ENCODE results near the gene TAF1C.
"Not testable (repeated sequence)": the region's sequence is repeated elsewhere in the genome, so short reads cannot be mapped to it uniquely, and the experiment has no call there.

Gene TAF1C

GRCh38 chr16:84212154-84212553, 25.3 kb upstream of the TAF1C start:
- DNase-seq (ENCODE audit: low spot score): no peak

DNA sequence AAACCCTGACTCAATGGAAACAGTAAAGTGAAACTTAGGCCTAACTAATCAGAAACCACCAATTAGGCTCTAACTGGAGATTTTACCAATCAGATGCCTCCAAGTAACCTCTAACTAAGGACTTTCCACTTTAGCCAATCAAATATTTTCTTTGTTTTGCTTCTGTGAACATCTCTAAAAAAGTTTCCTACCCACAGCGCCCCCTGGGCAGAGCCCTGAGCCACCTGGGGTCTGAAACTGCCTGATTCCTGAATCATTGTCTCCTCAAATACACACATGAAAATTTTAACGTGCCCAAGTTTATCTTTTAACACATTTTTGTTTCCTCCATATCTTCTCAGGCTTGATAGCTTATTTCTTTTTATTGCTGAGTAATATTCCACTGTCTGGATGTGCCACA, 23.1 kb upstream of the TAF1C start:
- DNase-seq (ENCODE audit: low spot score): no peak

DNA sequence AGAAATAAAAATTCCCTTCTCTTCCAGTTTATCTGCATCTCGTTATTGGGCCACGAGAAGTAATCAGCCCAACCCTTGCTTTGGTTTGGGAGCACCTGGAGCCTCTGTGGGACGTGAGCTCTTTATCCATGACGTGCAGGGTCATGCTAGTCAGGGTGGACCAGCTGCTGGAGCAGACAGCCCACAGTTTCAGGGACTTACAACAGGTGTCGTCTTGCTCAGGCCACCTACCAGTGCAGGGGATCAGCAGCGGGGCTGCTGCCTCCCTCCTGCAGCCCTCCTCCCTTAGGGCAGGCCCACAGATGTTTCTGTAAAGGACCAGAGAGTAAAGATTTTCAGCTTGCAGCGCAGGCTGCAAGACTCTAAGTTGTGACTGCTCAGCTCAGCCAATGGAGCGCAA, 21.0 kb upstream of the TAF1C start:
- DNase-seq (ENCODE audit: low spot score): no peak

GRCh38 chr16:84207251-84207650, 20.4 kb upstream of the TAF1C start:
- peak; percentile 55 for DNase-seq (ENCODE audit: low spot score)

DNA sequence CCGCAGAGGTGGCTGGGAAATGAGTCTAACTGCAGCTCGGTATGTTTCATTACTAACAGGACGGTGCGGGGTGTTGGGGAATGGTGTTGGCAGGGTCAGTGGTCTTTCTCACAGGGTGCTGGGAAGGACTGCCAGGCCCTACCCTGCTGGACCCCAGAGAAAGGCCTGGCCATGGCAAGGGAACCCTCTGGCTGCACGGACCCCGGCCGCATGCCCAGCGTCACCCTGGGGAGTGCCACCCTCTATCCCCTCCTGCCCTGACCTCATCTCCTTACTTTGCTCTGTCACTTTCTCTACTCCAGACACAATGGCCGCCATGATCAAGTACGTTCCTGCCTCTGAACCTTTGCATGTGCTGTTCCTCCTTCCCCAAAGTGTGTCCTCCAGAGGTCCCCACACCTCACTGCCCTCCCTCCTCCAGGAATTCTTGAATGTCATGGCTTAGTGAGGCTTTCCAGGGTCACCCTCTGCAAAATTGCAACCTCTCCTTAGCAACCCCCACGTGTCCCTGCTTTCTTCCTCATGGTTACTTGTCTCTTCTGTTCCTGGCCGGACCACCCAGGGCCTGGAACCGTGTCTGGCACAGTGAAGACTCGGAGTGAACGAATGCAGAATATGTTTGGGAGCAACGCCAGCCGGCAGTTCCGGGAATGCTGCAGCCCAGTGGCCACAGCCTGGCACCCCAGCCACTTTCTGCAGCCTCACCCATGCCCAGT, 19.3 kb upstream of the TAF1C start:
- DNase-seq (ENCODE audit: low spot score): no peak

GRCh38 chr16:84205123-84205522, 18.3 kb upstream of the TAF1C start:
- not testable (repeated sequence) for DNase-seq (ENCODE audit: low spot score)

GRCh38 chr16:84204551-84204950, 17.7 kb upstream of the TAF1C start:
- not testable (repeated sequence) for DNase-seq (ENCODE audit: low spot score)

GRCh38 chr16:84199861-84200260, 13.0 kb upstream of the TAF1C start:
- no peak for DNase-seq (ENCODE audit: low spot score)

GRCh38 chr16:84199097-84199496, 12.2 kb upstream of the TAF1C start:
- DNase-seq (ENCODE audit: low spot score): no peak

DNA sequence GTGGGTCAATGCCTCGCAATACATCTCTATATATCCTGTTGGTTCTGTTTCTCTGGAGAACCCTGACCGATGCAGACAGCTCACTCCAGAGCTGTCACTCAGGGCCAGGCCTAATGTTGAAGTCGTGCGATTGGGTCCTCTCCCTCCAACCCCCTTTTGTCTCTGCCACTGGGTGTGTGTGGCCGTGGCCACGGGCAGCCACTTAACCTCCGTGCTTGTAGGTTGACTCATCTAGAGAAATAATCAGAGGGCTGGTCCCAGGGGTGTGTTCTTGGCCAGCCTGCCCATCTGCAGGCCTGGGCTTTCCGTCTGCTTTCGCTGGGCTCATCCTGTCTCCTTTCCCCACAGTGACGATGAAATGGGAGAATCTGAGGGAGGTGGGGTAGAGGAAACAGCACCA, 11.5 kb upstream of the TAF1C start:
- no peak for DNase-seq (ENCODE audit: low spot score)

GRCh38 chr16:84197466-84198128, 10.7 kb upstream of the TAF1C start:
- no peak for DNase-seq (ENCODE audit: low spot score)

- DNase-seq (ENCODE audit: low spot score): no peak
Observed at GRCh38 chr16:84196727-84197394, 10.0 kb upstream of the TAF1C start.

DNA sequence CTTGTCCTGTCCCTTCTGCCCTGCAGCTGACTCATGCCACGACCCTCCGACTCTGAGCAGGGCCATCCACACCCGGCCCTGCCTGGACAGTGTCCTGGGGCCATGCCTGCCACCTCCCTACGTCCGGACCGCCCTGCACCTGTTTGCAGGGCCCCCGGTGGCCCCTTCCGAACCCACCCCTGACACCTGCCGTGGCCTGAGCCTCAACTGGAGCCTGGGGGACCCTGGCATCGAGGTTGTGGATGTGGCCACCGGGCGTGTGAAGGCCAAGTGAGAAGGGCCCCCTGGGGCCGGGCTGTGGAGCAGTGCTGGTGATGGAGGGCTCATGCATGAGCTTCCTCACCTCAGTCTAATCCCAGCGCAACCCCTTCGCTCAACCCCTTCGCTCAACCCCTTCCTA, 9.2 kb upstream of the TAF1C start:
- DNase-seq (ENCODE audit: low spot score): no peak

DNA sequence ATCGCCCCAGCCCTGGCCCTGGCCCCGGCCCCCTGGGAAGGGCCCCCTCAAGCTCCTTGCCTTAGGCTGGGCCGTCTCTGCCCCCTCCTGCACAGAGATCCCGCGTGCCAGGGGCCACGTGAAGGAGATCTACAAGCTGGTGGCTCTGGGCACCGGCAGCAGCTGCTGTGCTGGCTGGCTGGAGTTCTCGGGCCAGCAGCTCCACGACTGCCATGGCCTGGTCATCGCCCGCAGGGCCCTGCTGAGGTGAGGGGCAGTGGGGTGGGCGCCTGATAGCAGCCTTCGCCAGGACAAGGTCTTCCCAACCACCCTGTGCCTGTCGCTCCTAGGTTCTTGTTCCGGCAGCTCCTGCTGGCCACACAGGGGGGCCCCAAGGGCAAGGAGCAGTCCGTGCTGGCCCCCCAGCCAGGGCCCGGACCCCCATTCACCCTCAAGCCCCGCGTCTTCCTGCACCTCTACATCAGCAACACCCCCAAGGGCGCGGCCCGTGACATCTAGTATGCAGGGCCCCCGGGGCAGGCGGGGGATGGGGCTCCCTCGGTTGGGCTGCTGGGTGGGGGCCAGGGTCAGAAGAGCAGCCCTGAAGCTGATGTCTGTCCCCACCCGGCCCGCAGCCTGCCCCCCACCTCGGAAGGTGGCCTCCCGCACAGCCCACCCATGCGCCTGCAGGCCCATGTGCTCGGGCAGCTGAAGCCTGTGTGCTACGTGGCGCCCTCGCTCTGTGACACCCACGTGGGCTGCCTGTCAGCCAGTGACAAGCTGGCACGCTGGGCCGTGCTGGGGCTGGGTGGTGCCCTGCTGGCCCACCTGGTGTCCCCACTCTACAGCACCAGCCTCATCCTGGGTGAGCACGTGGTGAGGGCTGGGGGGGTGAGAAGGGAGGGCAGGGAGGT, 8.6 kb upstream of the TAF1C start:
- no peak for DNase-seq (ENCODE audit: low spot score)

DNA sequence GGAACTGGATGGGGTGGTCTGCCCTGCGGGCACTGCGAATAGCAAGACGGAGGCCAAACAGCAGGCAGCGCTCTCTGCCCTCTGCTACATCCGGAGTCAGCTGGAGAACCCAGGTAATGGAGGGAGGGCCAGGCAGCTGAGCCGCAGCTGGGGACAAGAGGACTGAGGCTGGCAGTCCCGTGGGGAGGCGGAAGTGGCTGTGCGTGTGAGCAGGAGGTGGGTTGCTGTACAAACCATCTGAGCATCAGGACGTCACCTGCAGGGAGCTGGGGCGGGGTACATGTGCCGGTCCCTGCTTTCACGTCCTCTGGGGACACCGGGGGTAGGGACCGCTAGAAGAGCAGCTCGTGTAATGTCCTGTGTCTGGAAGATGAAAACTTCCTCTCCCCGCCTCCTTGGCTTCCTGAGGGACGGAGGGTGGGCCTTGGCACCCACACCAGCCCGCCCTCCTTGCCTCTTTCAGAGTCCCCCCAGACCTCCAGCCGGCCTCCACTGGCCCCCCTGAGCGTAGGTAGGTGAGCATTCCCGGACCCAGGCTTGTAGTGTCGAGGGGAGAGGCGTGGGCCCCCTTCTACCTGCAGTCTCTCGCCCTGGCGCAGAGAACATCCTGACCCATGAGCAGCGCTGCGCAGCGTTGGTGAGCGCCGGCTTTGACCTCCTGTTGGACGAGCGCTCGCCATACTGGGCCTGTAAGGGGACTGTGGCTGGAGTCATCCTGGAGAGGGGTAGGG, 7.8 kb upstream of the TAF1C start:
- no peak for DNase-seq (ENCODE audit: low spot score)

DNA sequence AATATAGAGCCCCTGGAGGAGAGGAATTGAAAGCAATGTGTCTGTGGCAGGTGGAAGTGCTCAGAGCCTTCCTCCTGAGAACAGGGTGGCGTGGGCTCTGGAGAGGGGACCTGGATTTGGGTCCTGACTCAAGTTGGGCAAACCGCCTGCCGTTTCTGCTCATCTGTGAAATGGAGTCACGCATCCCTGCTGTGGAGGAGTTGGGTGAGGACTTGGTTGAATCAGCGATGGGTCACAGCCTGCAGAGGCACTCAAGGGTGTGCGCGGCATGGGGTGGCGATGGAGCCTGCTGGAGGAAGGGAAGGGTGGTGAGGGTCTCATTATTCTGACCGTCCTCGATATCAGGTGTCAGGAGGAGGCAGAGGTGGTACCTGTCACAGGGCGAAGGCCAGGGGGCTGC, 7.2 kb upstream of the TAF1C start:
- no peak for DNase-seq (ENCODE audit: low spot score)

DNA sequence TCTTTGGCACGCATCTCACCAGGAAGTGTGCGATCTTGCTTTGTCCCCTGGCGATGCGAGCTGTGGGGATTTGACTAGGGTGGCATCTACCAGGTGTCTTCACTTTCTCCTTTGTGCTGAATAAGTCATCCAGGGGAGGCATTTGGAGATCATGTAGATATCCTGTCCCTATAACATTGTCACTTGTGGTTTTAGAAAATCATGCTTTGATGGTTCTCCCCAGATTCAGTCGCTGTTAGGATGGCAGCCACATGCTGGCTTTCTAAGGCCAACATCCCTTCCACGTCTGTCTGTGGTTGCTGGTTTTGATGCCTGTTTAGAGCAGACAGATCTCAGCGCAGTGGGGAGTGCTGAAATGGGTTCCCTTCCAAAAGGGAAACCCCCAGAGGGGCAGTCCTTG, 6.6 kb upstream of the TAF1C start:
- DNase-seq (ENCODE audit: low spot score): no peak

DNA sequence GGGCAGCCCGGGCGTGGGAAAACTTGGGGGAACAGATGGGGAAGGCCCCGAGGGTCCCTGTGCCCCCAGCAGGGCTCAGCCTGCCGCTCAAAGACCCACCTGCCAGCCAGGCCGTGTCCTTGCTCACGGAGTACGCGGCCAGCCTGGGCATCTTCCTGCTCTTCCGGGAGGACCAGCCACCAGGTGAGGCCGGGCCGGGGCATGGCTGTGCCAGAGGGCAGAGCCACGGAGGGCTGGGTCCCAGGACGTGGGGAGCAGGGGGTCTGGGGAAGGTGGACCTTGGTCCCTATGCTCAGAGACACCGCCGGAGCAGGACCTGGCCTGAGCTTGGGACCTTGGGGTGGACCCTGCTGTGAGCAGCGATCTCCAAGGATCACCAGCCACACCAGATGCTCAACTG, 4.6 kb upstream of the TAF1C start:
- DNase-seq (ENCODE audit: low spot score): no peak

- no peak for DNase-seq (ENCODE audit: low spot score)
Observed at GRCh38 chr16:84190731-84191388, 4.0 kb upstream of the TAF1C start, which contains the start of gene ADAD2. TSS of gene ADAD2 (plus strand) at chr16:84191157. CDS start at chr16:84191231, 74 bp downstream.

GRCh38 chr16:84184775-84185174, 2.1 kb downstream of the TAF1C start:
- no peak for DNase-seq (ENCODE audit: low spot score)
